Fibroblast of the aortic adventitia (primary cell): Measurements from ENCODE around the gene OPN1SW. TPM values are rescaled to one million over a fixed set of nuclear protein-coding genes. Genes with fewer than 3 reads are reported as not detected.

ENCODE experiments used
- DNase-seq: peaks from one replicate; pipeline ENCODE4 v3.0.0-alpha.2; 2010; ENCODE audit warnings: low read depth
- H3K4me3 ChIP-seq: 2 replicates; pipeline ENCODE4 v1.5.1; 2011; ENCODE audit warnings: low read depth, mild to moderate bottlenecking, control low read depth, low read length, moderate library complexity
- CTCF ChIP-seq: IDR thresholded peaks from 2 replicates; pipeline ENCODE4 v1.5.1; 2011; ENCODE audit warnings: mild to moderate bottlenecking, low read length, control low read depth, inconsistent platforms; ENCODE audit not compliant: insufficient read depth
- total RNA-seq: library from RNA; depleted of rRNA; stranded (reverse); fragments of >200 nt; gene quantifications from 2 replicates; pipeline ENCODE4 v1.2.3, GENCODE V29; 2012; ENCODE audit warnings: low replicate concordance

OPN1SW gene
- total RNA-seq, 1 donor = not detected

DNA sequence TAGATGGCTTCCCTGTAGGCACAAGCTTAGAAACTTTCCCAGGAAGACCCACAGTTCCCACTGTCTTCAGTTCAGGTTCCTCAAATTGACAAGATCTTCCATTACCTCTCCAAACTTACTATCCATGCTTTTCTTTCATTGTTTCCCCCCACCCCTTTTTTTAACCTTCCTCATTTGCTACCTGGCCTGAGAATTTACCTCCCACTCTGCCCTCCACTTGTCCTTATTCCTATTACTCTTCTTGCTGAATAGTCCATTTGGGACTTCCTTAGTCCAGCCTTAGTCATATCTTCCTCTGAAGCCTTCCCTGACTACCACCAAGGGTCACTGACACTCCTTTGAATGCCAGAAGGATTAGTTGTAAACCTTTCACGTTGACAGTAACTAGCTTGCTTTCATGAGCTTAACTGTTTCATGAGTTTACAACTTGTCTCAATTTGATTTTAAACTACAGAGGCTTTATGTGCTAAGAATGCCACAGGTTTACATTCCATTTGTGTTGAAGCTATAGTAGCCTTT, 37.7 kb downstream of the OPN1SW start:
- H3K4me3 ChIP-seq = no peak overlapping the region
- no peak for TF ChIP-seq CTCF
- peak; percentile 59 for DNase-seq

- H3K4me3 ChIP-seq = no peak overlapping the region
- no peak for DNase-seq
- TF ChIP-seq CTCF = no peak
Measured at GRCh38 chr7:128737441-128737840, 38.2 kb downstream of the OPN1SW start.

- no peak for TF ChIP-seq CTCF
- no peak overlapping the region for H3K4me3 ChIP-seq
- DNase-seq = no peak
Measured at GRCh38 chr7:128735436-128735835, 40.2 kb downstream of the OPN1SW start.

DNA sequence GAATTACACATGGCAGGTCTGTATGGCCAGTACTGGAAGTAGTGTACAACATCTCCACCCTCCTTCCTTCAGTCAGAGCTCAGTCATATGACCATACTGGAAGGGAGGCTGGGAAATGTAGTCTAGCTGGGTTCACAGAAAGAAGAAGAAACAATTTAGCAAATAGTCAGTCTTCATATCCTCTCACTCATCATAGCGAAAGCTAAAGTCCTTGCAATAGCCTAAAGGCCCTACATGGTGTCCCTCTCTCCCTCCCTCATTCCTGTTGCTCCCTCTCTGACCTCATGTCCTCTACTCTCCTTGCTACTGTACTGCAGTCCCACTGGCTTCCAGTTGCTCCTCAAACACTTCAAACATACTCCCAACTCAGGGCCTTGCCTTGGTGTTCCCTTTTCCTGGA, 40.7 kb downstream of the OPN1SW start:
- DNase-seq = no peak
- TF ChIP-seq CTCF = no peak
- no peak overlapping the region for H3K4me3 ChIP-seq

DNA sequence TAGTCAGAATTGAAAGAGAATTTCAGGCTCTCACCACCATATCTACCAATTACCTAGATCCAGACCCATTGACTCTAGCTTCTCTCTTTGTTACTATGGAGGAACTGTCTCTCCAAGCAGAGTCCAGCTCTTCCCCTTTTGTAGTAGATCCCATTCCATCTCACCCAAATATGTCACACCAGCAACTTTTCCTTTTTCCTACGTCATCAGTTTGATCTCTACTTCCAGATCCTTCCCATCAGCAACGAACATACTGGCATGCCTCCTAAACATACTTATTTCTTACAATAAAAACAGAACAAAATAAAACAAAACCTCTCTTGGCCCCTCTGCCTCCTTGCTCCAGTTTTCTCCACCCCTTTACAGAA, 42.3 kb downstream of the OPN1SW start:
- DNase-seq = no peak
- no peak overlapping the region for H3K4me3 ChIP-seq
- no peak for TF ChIP-seq CTCF

- H3K4me3 ChIP-seq = no peak overlapping the region
- TF ChIP-seq CTCF = no peak
- DNase-seq = no peak
Measured at GRCh38 chr7:128732521-128733277, 42.9 kb downstream of the OPN1SW start.

DNA sequence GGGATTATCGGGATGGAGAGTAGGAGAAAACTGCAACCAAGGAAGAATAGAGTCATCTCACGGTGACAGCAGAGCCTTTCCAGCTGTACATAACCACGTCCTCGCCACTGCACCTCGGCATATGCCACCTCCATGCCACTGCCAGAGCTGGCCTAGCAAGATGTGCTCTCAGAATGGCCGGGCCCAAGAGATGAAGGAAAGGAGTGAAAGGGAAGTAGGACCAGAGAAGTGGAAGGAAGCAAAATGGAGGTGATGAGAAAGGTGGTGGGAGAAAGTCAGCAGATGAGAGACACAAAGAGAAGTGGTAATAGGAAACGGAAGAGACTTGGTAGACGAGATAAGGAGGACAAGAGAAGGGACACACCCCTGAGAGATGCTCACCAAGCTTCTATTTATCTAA, 44.4 kb downstream of the OPN1SW start:
- no peak overlapping the region for H3K4me3 ChIP-seq
- no peak for TF ChIP-seq CTCF
- no peak for DNase-seq
